ENCODE measurements around the gene TSC22D3.

GRCh38 chrX:107721966-107722707, 53.5 kb downstream of the TSC22D3 start:
- TF ChIP-seq, protein P1, sequence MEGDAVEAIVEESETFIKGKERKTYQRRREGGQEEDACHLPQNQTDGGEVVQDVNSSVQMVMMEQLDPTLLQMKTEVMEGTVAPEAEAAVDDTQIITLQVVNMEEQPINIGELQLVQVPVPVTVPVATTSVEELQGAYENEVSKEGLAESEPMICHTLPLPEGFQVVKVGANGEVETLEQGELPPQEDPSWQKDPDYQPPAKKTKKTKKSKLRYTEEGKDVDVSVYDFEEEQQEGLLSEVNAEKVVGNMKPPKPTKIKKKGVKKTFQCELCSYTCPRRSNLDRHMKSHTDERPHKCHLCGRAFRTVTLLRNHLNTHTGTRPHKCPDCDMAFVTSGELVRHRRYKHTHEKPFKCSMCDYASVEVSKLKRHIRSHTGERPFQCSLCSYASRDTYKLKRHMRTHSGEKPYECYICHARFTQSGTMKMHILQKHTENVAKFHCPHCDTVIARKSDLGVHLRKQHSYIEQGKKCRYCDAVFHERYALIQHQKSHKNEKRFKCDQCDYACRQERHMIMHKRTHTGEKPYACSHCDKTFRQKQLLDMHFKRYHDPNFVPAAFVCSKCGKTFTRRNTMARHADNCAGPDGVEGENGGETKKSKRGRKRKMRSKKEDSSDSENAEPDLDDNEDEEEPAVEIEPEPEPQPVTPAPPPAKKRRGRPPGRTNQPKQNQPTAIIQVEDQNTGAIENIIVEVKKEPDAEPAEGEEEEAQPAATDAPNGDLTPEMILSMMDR (conservative IDR thresholded peaks at IDR 0.05): no peak
- TF ChIP-seq ZFX (IDR thresholded peaks at IDR 0.05): no peak
